ENCODE data around the gene FOXF1. TPM values are rescaled to one million over a fixed set of nuclear protein-coding genes. Genes with fewer than 3 reads are reported as not detected.
A peak's percentile ranks its signal among the peaks of the same experiment; 100 is the strongest.

Gene FOXF1
- total and polyA plus RNA-seq, 7 donors: 2.5 to 74.2 (median 44.6) TPM

DNA sequence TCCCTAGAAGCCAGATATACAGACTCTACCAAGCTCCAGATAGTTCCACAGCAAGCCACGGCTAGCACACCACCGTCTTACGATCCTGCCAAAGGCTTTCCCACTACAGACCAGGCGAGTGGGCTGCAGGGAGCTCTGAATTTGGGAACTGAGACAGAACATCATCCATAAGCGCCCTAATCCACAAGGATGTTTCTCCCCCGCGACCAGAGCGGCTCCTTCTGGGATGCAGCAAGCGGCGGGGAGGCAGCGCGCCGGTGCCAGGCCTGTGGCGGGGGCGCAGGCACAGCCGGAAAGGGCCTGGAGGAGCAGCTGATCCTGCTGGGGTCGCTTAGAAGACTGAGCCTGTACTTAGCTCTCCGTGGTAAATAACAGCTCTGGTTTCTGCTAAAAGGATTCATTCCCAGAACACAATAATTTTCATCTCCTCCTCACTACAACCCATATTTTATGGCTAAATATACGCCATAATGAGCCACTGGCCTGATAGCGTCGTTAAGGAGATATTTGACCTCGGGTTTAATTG lies 16.2 kb upstream of the FOXF1 start:
- Histone ChIP-seq H3K9me3 (no peaks in the 10 kb centered on the region), H3K27ac (peak overlapping the region; percentile 99 to 100 (median 99)), H3K4me1 (peaks cover 0 to 71% (median 56%) of the 10 kb centered on the region in 4 donors), H3K27me3 (peaks cover 0 to 22% (median 0%) of the 10 kb centered on the region in 3 donors), H3K4me3 (peak overlapping the region; percentile 65 to 84 (median 68)), H3K36me3 (peaks cover 7 to 13% (median 8%) of the 10 kb centered on the region in 4 donors)
- TF ChIP-seq POLR2AphosphoS5 (IDR thresholded peaks at IDR 0.05) (peak in 1 of 4 donors; percentile 19), EP300 (IDR thresholded peaks at IDR 0.05) (no peak)
- peak; percentile 72 for DNase-seq
- intact Hi-C loops (cut with DNase I): no loop called here
- WGBS, 2 donors: 16% methylated on average over 22 of the region's 22 CpGs

DNA sequence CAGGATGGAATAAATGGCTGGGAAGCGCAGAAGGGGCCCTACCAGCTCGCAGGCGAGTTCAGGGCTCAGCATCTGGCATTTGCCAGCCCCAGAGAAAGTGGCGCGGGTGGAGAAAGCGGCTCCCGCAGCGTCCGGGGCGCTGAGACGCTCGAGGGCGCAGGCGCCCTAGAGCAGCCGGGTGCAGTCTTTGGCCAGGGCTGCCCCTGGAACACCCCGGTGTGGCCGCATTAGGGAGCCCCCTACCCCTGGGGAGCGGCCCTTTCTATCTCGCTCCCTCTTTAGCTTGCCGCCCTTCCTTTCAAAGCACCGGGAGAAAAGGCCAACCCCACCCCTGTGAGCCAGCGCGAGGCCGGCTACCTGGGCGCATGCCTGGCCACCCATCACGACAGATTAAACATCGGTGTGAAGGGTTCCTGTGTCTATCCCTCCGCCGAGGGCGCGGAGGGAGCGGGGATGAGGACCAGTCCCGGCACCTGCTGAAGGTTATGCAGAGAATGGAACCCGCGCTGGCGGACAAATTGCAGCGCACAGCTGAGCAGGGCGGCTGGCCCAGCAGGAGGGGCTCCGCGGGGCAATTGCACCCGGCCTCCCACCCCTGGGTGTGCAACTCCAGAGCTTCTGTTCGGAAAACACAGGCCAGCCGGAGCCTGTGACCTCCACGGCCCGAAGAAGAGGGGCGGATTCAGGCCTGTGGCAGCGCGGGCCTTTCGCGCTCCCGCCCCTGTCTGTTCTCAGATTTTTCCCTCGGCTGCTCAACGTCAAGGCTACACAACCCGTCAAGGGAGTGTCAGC lies 15.6 kb upstream of the FOXF1 start:
- intact Hi-C loops (cut with DNase I): loop anchor here (5.0 kb wide), 1 partner anchor 187 kb away; no protein-coding TSS in a partner anchor
- Histone ChIP-seq H3K27ac (peak overlapping the region; percentile 99 to 100 (median 99)), H3K27me3 (peaks cover 0 to 29% (median 0%) of the 10 kb centered on the region in 3 donors)

DNA sequence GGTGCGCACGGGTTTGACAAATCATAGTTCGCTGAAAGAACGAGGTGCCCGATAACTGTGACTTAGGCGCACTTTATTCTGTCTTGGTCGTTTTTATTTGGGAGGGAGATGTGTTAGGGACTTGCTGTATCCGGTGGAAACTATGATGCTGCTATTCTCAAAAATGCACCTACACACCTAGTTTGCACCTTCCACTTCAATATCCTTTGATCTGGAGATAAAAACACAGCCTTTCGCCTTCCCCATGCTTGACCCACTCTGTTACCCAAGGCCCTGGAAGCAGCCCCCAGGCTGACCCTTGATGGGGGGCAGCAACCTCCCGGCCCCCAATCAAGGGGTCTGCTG lies 15.0 kb upstream of the FOXF1 start:
- H3K27me3 ChIP-seq: peaks cover 0 to 31% (median 0%) of the 10 kb centered on the region in 3 donors
- H3K27ac ChIP-seq: peak overlapping the region; percentile 99 to 100 (median 99)
- peak in 1 of 4 donors; percentile 36 for TF ChIP-seq EP300 (IDR thresholded peaks at IDR 0.05)
- no peak for TF ChIP-seq POLR2A (IDR thresholded peaks at IDR 0.05)
- no peak for DNase-seq
- intact Hi-C loops (cut with DNase I): loop anchor here (5.0 kb wide), 1 partner anchor 188 kb away; no protein-coding TSS in a partner anchor
- H3K4me3 ChIP-seq: peak overlapping the region; percentile 65 to 84 (median 68)
- H3K9me3 ChIP-seq: no peaks in the 10 kb centered on the region
- 15 to 16% methylated on average over 10 of the region's 10 CpGs for WGBS, 2 donors
- peaks cover 0 to 83% (median 66%) of the 10 kb centered on the region in 4 donors for H3K4me1 ChIP-seq
- peaks cover 0 to under 1% (median 0%) of the 10 kb centered on the region in 4 donors for H3K36me3 ChIP-seq

More for the DNA sequence above, 15.6 kb upstream of the FOXF1 start:
- Histone ChIP-seq H3K4me3 (peak overlapping the region; percentile 65 to 84 (median 68)), H3K9me3 (no peaks in the 10 kb centered on the region), H3K4me1 (peaks cover 0 to 78% (median 60%) of the 10 kb centered on the region in 4 donors), H3K36me3 (peaks cover 2 to 6% (median 3%) of the 10 kb centered on the region in 4 donors)
- peak; percentile 91 for DNase-seq
- peak; percentile 75 to 90 (median 89) for TF ChIP-seq POLR2AphosphoS5 (IDR thresholded peaks at IDR 0.05)
- TF ChIP-seq POLR2A (IDR thresholded peaks at IDR 0.05): no peak
- TF ChIP-seq EP300 (IDR thresholded peaks at IDR 0.05): peak in 3 of 4 donors; percentile 79 to 90 (median 85)
- WGBS, 2 donors: 14 to 18% methylated on average over 54 of the region's 54 CpGs

DNA sequence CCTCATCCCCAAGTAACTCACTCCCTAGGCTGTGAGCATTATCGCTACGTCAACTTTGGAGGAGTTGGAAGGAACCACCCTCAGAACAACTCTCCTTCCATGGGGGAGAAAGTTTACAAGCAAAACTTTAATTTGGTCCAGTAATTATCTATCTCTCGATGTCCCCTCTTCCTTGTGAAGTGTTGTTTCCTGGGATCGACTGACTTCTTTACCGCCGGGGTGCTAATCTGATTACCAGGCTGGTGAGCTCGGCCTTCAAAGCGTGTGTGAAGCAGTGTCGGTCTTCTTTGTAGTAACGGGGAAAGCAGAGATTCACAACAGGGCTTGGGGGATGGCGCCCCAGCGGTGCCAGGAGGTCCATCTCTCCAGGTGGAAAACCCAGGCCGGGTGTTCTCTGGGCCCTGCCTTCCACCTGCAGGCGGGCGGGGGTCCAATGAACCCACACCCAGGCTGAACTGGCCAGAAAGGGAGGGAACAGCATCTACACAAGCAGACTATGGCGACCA lies 14.5 kb upstream of the FOXF1 start:
- Histone ChIP-seq H3K9me3 (no peaks in the 10 kb centered on the region), H3K27ac (peak overlapping the region; percentile 99 to 100 (median 99)), H3K27me3 (peaks cover 0 to 31% (median 0%) of the 10 kb centered on the region in 3 donors), H3K36me3 (no peaks in the 10 kb centered on the region), H3K4me1 (peaks cover 0 to 83% (median 68%) of the 10 kb centered on the region in 4 donors), H3K4me3 (peak overlapping the region; percentile 65 to 84 (median 68))
- intact Hi-C loops (cut with DNase I): loop anchor here (2.0 to 5.0 kb wide), 3 partner anchors 15 to 297 kb away; partner anchors contain the start of gene FOXF1
- WGBS, 2 donors: 10 to 18% methylated on average over 16 of the region's 16 CpGs
- DNase-seq: peak; percentile 69
- no peak for TF ChIP-seq EP300 (IDR thresholded peaks at IDR 0.05)
- TF ChIP-seq, protein P1, sequence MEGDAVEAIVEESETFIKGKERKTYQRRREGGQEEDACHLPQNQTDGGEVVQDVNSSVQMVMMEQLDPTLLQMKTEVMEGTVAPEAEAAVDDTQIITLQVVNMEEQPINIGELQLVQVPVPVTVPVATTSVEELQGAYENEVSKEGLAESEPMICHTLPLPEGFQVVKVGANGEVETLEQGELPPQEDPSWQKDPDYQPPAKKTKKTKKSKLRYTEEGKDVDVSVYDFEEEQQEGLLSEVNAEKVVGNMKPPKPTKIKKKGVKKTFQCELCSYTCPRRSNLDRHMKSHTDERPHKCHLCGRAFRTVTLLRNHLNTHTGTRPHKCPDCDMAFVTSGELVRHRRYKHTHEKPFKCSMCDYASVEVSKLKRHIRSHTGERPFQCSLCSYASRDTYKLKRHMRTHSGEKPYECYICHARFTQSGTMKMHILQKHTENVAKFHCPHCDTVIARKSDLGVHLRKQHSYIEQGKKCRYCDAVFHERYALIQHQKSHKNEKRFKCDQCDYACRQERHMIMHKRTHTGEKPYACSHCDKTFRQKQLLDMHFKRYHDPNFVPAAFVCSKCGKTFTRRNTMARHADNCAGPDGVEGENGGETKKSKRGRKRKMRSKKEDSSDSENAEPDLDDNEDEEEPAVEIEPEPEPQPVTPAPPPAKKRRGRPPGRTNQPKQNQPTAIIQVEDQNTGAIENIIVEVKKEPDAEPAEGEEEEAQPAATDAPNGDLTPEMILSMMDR (IDR thresholded peaks at IDR 0.05): no peak
- TF ChIP-seq POLR2AphosphoS5 (IDR thresholded peaks at IDR 0.05): no peak
- TF ChIP-seq POLR2A (IDR thresholded peaks at IDR 0.05): no peak

DNA sequence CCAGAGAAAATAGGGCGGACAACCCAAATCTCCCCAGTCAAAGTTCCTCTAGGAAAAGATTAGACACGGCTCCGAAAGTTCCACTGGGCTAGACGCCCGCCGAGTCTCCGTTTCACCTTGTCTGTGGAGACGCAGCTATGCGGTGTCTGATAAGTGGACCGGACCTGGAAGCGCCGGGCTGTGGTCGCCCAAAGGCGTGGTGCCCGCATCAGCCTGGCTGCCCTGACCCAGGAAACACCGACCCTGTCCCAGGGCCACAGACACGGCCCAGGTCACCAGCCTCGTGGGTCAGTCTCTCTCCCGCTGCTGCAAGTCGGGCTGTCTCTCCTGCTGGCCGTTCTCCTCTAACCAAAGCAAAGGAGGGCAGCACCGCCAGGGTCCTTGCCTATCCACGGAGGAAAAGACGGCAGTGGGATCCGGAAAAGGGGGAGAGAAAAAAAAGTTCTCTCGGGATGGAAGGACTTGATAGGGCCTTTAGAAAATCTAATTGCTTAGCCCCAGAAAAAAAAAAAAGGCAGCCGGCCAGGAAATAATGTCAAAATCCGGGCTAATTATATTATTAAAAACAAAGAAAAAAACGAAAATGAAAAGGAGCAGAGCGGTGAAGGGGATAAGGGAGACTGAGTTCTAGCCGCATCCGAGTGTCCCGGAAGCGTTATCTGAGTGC lies 13.9 kb upstream of the FOXF1 start:
- Histone ChIP-seq H3K27me3 (peaks cover 0 to 31% (median 0%) of the 10 kb centered on the region in 3 donors), H3K4me1 (peaks cover 0 to 83% (median 68%) of the 10 kb centered on the region in 4 donors)

More for the DNA sequence above, 13.9 kb upstream of the FOXF1 start:
- peak overlapping the region; percentile 65 to 84 (median 68) for H3K4me3 ChIP-seq
- DNase-seq: peak; percentile 69
- 12 to 13% methylated on average over 34 of the region's 34 CpGs for WGBS, 2 donors
- H3K36me3 ChIP-seq: no peaks in the 10 kb centered on the region
- no peak for TF ChIP-seq EP300 (IDR thresholded peaks at IDR 0.05)
- TF ChIP-seq POLR2A (IDR thresholded peaks at IDR 0.05): no peak
- TF ChIP-seq, protein P1 (IDR thresholded peaks at IDR 0.05): no peak
- TF ChIP-seq POLR2AphosphoS5 (IDR thresholded peaks at IDR 0.05): peak in 1 of 4 donors; percentile 26
- H3K9me3 ChIP-seq: no peaks in the 10 kb centered on the region
- intact Hi-C loops (cut with DNase I): loop anchor here (2.0 to 5.0 kb wide), 3 partner anchors 14 to 298 kb away; partner anchors contain the start of gene FOXF1
- peak overlapping the region; percentile 99 to 100 (median 99) for H3K27ac ChIP-seq
